GM12878 (cell line): ENCODE measurements around the gene CAB39. TPM values are rescaled to one million over a fixed set of nuclear protein-coding genes. Genes with fewer than 3 reads are reported as not detected.
A peak's percentile ranks its signal among the peaks of the same experiment; 100 is the strongest.

ENCODE experiments used
- ATF7 ChIP-seq: fragments of 450-650 bp; IDR thresholded peaks from 2 replicates; pipeline ENCODE4 v1.6.1; 2016; ENCODE audit warnings: low read depth, mild to moderate bottlenecking
- BHLHE40 ChIP-seq, 2 experiments: fragments of 450-650 bp in 1 of 2; IDR thresholded peaks; 2 replicates each; pipeline ENCODE4 v1.6.1; 2011 to 2017; ENCODE audit warnings: low read depth in 2 of 2, borderline replicate concordance in 1 of 2, improper control_type of control experiment in 1 of 2, low read length in 1 of 2, mild to moderate bottlenecking in 1 of 2
- DPF2 ChIP-seq: fragments of 450-650 bp; IDR thresholded peaks from 2 replicates; pipeline ENCODE4 v1.6.1; 2017; ENCODE audit warnings: mild to moderate bottlenecking
- IRF5 ChIP-seq: fragments of 450-650 bp; IDR thresholded peaks from 2 replicates; pipeline ENCODE4 v1.6.1; 2017; ENCODE audit warnings: borderline replicate concordance
- MEF2A ChIP-seq: IDR thresholded peaks from 2 replicates; pipeline ENCODE4 v1.6.1; 2011; ENCODE audit warnings: low read depth, mild to moderate bottlenecking, low read length, moderate library complexity; ENCODE audit not compliant: insufficient read depth
- MXI1 ChIP-seq: fragments of 150-350 bp; IDR thresholded peaks from 2 replicates; pipeline ENCODE4 v1.6.1; 2011; ENCODE audit warnings: low read depth, mild to moderate bottlenecking, inconsistent platforms, low read length, improper control_type of control experiment
- NKRF ChIP-seq: fragments of 450-650 bp; conservative IDR thresholded peaks from 2 replicates; pipeline ENCODE4 v1.6.1; 2017; ENCODE audit warnings: mild to moderate bottlenecking, moderate library complexity
- RAD21 ChIP-seq: IDR thresholded peaks from 2 replicates; pipeline ENCODE4 v1.6.1; 2011; ENCODE audit warnings: mild to moderate bottlenecking, low read depth, low read length, moderate library complexity; ENCODE audit not compliant: insufficient read depth
- RELA ChIP-seq: fragments of 450-650 bp; IDR thresholded peaks from 2 replicates; pipeline ENCODE4 v1.8.0; 2014; ENCODE audit warnings: borderline replicate concordance; ENCODE audit not compliant: partially characterized antibody
- SIN3A ChIP-seq: IDR thresholded peaks from 2 replicates; pipeline ENCODE4 v1.6.1; 2012; ENCODE audit warnings: low read depth, low read length, improper control_type of control experiment
- SKIL ChIP-seq: fragments of 450-650 bp; IDR thresholded peaks from 2 replicates; pipeline ENCODE4 v1.6.1; 2017; ENCODE audit warnings: mild to moderate bottlenecking, low read depth, inconsistent platforms; ENCODE audit not compliant: poor library complexity, severe bottlenecking
- SMARCA5 ChIP-seq: fragments of 450-650 bp; IDR thresholded peaks from 2 replicates; pipeline ENCODE4 v1.6.1; 2017; ENCODE audit warnings: mild to moderate bottlenecking
- ZNF592 ChIP-seq: fragments of 450-650 bp; IDR thresholded peaks from 2 replicates; pipeline ENCODE4 v1.6.1; 2017; ENCODE audit warnings: mild to moderate bottlenecking, moderate library complexity
- polyA plus RNA-seq, 11 experiments: library from polyadenylated mRNA; depleted of rRNA in 4 of 11; unstranded in 6 of 11; stranded (reverse) in 5 of 11; fragments of >200 nt; fragmentation: Nextera tagmentation in 4 of 11; fragmentation: Illumina TruSeq in 1 of 11; extraction: Ambion mirVana in 4 of 11; extraction: Trizol in 1 of 11; gene quantifications; 1 replicate in 1 of 11; 2 replicates in 10 of 11; pipeline versions ENCODE4 v1.2.1 to v1.2.3, GENCODE V29; 2011 to 2016; ENCODE audit warnings: inconsistent platforms in 2 of 11, missing spikeins in 2 of 11, low read depth in 1 of 11
- total RNA-seq, 4 experiments: library from RNA; depleted of rRNA in 3 of 4; stranded (reverse); fragments of >200 nt in 3 of 4; fragmentation: Illumina TruSeq in 1 of 4; extraction: Trizol in 1 of 4; gene quantifications; 2 replicates each; pipeline versions ENCODE4 v1.2.1 to v1.2.3, GENCODE V29; 2013 to 2021
- TF ChIP-seq, protein P1 (sequence below): IDR thresholded peaks from 2 replicates; pipeline ENCODE4 v1.6.1; 2012; ENCODE audit warnings: low read depth, low read length, improper control_type of control experiment
- TF ChIP-seq, protein P2 (sequence below): fragments of 450-650 bp; IDR thresholded peaks from 2 replicates; pipeline ENCODE4 v1.6.1; 2017; ENCODE audit warnings: mild to moderate bottlenecking, moderate library complexity

Gene CAB39
- total and polyA plus RNA-seq, 10 of the 15 experiments (the other 5 are each of a cell fraction or from before 2014, with no cell fraction given), result 13.3 to 129 (median 62.9) TPM

- TF ChIP-seq ZNF592 (peak; percentile 93), DPF2 (peak; percentile 2; the same call in 1 of the 2 replicates), SKIL (peak; percentile 18), NKRF (peak; percentile 40; the same call in 1 of the 2 replicates), RELA (no peak), MXI1 (0 out of 2 replicates have a peak, but pooled peaks have one; percentile 66), IRF5 (no peak), SIN3A (peak; percentile 27; the same call in 1 of the 2 replicates), ATF7 (peak; percentile 54), SMARCA5 (no peak), BHLHE40 (IDR thresholded peaks at IDR 0.05; ENCODE audit: borderline replicate concordance in 1 of 2, low read depth in 2 of 2, low read length in 1 of 2) (peak; percentile 19 to 52; a peak in 3 of 4 replicates), MEF2A (no peak), RAD21 (no peak)
- TF ChIP-seq, protein P1, sequence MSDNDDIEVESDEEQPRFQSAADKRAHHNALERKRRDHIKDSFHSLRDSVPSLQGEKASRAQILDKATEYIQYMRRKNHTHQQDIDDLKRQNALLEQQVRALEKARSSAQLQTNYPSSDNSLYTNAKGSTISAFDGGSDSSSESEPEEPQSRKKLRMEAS, result peak; percentile 39
- TF ChIP-seq, protein P2, sequence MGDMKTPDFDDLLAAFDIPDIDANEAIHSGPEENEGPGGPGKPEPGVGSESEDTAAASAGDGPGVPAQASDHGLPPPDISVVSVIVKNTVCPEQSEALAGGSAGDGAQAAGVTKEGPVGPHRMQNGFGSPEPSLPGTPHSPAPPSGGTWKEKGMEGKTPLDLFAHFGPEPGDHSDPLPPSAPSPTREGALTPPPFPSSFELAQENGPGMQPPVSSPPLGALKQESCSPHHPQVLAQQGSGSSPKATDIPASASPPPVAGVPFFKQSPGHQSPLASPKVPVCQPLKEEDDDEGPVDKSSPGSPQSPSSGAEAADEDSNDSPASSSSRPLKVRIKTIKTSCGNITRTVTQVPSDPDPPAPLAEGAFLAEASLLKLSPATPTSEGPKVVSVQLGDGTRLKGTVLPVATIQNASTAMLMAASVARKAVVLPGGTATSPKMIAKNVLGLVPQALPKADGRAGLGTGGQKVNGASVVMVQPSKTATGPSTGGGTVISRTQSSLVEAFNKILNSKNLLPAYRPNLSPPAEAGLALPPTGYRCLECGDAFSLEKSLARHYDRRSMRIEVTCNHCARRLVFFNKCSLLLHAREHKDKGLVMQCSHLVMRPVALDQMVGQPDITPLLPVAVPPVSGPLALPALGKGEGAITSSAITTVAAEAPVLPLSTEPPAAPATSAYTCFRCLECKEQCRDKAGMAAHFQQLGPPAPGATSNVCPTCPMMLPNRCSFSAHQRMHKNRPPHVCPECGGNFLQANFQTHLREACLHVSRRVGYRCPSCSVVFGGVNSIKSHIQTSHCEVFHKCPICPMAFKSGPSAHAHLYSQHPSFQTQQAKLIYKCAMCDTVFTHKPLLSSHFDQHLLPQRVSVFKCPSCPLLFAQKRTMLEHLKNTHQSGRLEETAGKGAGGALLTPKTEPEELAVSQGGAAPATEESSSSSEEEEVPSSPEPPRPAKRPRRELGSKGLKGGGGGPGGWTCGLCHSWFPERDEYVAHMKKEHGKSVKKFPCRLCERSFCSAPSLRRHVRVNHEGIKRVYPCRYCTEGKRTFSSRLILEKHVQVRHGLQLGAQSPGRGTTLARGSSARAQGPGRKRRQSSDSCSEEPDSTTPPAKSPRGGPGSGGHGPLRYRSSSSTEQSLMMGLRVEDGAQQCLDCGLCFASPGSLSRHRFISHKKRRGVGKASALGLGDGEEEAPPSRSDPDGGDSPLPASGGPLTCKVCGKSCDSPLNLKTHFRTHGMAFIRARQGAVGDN, result peak; percentile 96
Measured at GRCh38 chr2:230668939-230669303, 43.7 kb upstream of the CAB39 start (continued).
